GM12891 (cell line): ENCODE results near the gene FYB1.

Experiments
- POLR2A ChIP-seq: IDR thresholded peaks from 2 replicates; pipeline ENCODE4 v1.6.1; 2011; ENCODE audit warnings: low read depth, low read length, control low read depth
- POLR2AphosphoS5 ChIP-seq: IDR thresholded peaks from 2 replicates; pipeline ENCODE4 v1.6.1; 2011; ENCODE audit warnings: low read depth, low read length, control low read depth

GRCh38 chr5:39119404-39120051 lies 99.8 kb downstream of the FYB1 start:
- no peak for TF ChIP-seq POLR2A
- no peak for TF ChIP-seq POLR2AphosphoS5
